Stimulated activated CD8-positive, alpha-beta memory T cell treated with anti-CD3 and anti-CD28 coated beads, Interleukin-7, amount 100 ng/mL, for 1 hour (primary cell): ENCODE measurements around the gene TMIE.

Experiments used
- DNase-seq, 2 donors: peaks; one replicate each; pipeline ENCODE4 v3.0.0-alpha.2; 2020; ENCODE audit warnings: low read depth in 2 of 2

The TMIE gene

DNA sequence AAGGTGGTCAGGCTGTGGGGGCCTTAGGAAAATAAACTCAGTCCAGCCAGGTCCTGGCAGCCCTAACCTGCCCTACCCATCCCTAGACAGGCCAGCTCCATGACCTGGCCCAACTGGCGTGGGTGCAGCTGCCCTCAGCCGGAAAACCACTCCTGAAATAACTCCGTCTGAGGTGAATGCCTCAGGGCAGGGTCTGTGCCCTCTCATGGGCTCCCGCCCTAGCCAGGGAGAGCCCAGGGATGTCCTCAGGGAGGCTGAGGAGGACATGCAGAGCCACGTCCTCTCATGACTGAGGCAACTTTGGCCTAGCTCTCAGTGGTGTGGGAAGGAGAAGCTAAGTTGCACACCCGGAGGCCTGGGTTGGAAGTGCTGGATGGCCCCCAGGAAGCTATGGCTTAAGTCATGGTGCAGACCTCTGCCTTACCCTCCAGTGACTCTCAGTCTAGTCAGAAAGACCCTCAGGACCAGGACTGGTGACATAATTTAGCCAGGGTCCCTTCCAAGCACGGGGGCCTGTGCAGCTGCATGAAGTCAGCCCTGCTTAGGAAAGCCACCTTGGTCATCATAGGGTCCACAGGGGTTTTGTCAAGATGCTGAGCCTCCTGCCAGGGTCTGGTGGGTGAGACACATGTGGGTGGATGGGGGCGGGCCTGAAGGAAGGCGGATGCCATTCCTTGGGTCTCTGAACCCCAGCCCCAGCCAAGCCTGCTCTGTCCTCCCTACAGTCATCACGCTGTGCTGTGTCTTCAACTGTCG lies 7.4 kb downstream of the TMIE start:
- no peak for DNase-seq

DNA sequence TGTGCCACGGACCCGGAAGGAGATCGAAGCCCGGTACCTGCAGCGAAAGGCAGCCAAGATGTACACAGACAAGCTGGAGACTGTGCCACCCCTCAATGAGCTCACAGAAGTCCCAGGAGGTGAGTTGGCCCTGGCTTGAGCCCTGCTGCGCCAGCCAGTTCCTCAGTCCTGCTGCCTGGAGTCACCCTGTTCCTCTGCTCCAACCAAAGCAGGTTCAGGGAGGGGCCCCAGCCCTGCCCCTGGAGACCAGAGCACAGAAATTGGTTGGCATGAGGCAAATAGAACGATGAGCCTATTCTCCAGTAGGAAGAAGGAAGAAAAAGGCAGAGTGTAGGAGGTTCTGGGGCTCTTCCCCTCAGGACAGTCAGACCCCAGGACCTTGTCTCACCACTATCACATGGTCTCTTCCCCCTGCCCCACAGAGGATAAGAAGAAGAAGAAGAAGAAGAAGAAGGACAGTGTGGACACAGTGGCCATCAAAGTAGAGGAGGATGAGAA lies 8.0 kb downstream of the TMIE start:
- DNase-seq = no peak

DNA sequence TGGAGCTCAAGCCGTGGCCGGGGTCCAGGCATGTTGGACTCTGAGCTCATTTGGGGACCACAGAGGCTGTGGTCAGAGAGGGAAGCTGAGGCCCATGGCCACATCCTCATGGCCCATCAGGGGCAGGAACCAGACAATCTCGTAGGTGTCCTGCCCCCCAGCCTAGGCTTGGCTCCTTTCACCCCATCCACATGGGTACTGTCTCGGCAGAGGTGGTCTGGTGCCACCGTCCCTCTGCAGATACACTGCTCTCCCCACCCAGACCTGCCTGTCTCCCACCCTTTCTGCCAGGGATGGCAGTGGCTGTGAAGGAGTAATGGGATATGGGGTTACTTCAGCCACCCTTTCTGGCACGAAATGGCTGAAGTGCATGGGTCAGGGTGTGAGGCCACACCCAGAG lies 8.5 kb downstream of the TMIE start:
- DNase-seq = no peak

DNA sequence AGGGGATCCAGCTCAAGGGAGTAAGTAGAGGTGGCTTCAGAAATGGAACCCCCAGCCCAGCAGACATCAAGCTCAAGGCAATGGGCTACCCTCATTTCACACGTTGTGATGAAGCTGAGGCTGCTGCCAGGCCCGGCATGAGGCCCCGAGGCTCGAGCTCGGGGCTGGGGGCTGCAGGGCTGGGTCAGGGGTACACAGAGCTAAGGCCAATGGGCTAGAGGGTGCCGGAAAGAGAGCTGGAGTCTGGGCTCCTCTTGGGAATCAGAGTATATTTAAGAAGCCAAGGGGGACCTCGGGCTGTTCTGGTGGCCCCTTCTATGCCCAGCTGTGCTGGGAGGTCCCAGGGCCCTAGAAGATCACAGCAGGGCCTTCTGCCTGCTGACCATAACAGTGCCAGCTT lies 9.0 kb downstream of the TMIE start:
- DNase-seq = no peak

DNA sequence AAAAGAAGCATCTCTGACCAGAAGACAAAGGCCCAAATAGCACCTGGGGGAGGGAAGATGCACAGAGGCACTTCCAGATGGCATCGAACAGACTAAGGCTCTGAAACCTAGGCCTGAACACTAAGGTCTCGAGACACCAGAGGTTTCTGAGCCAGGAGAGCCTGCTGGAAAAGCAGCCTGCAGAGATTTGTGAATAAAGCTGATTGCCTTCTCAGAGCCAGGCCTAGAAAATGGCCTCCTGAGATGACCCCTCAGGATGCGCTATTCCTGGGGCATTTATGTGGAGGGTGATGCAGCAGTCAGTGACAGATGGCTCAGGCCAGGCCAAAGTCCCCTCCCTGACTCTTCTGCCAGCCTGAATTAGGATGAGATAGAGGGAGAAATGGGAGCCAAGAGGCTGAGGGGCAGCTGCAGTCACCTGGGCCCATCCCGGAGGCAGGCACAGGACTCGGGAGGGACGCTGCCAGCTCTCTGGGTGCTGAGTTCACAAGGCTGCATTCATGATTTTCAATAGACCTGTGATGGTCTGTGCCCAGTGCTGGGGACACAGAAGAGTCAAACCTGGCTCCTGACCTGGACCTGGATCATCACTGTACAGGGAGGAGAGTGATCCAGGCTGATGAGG lies 9.6 kb downstream of the TMIE start:
- DNase-seq = no peak

DNA sequence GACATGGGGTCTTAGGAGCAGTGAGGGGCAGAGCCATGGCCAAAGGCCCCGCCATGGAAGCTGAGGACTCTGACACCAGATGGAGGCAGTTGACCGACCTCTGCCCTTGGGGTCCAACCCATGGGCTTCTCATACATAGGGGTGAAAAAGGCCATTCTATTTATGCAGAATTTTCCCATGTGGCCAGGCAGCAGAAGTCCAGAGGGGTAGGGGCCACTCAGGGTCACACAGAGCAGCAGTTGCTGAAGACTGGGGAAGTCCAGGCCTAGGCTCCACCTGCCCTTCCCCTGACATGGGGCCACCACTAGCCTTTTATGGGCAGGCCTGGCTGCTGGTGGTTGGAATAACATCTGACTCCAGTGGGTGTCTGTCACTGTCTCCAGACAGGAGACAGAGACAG lies 10.1 kb downstream of the TMIE start:
- no peak for DNase-seq

DNA sequence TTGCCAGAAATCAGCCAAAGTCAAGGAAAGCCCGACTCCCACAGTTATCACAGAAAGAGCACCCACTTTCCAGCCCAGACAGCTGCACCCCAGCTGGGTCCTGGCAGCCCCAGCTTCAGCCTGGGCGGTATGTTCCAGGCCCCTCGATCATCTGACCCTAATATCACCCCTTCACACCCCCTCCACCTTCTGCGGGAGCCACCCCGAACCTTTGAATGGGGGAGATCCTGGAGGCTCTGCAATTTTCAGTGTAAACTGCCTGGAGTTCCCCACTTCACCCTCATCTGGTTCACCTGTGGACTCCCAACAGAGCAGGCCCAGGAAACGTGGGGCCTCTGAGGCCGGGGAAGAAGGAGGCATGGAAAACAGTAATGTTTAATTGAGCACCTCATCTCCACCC lies 10.6 kb downstream of the TMIE start:
- no peak for DNase-seq

DNA sequence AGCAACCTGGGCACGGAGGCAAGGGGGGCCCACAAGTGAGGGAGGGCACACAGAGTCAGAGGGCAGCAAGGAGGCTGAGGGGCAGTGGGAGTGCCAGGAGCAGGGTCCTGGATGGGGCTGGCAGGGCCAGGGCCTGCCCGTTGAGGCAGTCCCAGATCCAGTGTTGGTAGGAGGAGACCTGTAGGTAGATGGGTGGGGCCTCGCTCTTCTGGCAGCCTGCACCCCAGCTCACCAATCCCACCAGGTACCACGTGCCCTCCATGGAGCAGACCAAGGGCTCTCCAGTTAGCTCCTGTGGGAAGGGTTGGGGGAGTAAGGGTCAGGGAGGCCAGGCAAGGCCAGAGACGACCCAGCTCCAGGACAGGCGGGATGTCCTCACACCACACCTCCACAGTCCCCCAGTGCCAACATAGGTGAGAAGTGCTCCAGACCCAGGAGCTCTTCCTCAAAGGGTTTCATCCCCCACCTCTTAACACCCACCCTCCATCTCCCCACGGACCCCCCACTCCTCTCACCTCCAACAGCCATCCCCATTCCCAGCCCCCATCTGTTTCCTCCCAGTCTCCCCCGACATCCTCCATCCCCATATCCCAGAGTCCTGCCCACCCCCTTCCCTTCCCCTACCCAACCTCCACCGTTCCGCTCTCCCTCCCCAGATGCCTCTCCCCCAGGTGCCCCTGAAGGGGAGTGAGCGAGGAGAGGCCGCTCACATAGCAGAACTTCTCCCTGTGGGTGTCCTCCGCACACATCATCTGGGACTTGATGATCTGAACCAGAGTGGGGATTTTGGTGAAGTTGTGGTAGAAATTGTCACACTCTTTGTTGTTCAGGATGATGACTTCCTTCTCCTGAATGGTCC lies 11.2 kb downstream of the TMIE start:
- DNase-seq = no peak

DNA sequence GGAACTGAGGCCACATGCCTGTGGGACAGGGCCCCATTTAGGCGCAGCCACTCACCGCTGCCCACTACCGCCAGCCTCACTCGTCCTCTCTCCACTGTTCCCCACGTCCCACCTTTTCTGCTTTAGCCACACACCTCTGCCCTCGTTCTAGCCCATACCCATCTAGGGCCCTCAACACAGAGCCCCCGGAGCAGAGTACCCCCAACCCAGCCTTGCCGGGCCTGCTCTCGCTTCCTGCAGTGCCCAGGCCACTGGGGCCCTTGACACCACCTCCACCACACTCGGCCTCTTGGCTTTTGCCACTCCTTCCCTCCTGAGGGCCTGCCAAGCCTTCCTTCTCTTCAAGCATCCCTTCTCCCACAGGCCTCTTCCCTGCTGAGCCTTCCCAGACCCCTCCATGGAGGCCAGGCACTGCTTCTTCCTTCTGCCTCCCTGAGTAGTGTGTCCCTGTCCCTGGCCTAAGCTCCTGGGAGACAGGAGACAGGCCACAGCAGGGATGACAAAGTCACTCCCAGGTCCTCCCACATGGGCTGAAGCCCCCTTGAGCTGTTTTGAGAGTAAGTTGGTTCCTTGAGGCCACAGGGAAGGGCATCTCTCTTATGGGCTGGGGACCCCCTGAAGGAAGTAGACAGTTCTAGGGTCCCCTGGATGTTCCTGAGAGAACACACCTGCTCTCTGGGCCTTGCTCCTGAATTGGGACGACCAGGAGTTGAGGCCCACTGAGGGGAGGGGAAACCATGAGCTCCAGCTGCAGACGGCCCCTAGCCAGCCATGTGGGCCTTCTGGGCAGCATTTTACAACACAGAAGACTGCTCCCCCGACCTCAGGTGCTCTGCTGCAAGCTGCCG lies 12.1 kb downstream of the TMIE start:
- DNase-seq = no peak

DNA sequence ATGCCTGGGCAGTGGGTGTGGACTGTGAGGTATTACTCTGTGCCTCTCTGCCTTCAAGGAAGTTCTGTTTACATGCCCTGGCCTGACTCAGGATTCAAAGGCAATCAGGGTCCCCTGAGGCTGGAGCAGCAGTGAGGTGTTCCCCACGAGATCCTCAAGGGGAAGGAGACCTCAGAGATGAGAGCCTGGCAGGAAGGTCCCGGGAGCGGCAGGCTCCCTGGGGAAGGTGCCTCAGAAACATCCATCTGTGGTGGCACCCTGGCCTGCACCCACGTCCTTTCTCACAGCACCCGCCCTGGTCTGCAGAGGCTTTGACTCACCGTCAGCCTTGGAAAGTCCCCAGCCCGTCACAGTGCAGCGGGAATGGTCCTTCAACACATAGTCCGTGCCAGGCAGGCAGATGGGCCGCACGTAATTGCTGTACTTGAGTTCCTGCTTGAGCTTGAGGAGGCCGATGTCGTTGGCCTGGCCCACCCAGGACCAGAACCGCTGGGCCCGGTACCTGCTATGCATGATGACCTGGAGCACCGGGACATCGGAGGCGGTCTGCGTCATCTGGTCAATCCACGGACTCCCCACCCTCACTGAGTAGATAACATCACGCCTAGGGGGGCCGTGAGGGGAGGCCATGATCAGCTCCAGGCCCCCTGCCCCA lies 12.8 kb downstream of the TMIE start:
- no peak for DNase-seq

DNA sequence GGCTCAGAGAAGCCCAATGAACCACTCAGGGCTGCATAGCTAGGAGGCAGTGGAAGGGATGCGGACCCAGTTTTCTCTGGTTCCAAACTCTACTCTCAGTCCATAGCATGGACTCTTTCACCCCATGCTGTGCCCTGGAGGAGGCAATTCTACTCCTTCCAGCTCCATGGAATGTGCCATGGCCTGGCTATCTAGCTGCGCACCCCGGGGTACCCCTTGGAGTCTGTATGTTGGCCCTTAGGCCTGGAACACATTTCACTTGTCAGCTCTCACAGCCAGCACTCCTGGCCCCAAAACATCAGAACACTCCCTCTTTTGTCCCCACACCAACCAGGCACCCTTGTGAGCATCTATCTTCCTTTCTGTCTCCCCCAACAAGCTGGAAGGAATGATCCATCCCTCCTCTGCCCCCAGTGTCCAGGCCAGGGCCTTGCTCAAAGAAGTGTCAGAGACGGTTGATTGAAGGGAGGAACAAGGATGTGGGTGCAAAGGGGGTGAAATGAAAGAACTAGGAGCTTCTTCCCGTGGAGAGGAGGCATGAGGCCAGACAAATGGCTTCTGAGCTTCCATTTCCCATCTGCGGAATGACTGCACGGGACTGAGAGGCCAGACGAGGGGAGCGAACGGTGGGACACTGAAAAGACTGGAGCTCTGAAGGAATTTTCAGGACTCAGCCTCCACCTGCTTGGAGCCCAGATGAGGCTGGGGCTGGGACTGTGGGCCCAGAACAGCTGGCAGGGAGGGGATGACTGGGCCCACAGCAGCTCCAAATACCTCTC lies 13.7 kb downstream of the TMIE start:
- no peak for DNase-seq

DNA sequence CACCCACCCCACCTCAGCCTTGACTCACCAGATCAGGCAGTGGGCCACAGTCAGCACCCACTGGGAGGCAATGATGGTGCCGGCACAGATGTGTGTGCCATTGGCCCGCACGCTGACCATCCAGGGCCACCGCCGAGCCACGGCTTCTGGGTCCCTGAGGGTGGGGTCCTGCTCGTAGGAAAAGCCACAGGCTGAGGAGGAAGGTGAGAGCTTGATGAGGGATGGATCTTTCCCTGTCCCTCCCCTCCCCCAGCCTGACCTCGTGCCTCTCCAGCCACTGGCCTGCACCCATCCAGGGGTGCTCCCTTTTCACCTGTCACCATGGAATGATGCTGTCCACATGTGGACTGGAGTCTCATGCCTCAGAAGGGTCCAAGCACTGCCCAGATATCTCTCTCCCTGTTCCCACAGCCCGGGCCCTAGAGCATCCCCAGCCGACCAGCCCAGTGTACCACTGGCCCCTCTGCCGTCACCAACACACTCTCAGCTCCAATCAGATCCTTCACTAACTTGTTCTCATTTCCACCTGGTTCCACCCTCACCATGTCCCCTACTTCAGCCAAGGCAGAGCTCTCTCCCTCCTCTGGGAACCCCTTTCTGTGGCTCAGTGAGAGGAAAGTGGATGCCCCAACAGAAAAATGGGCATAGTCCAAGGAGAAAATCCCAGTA lies 14.4 kb downstream of the TMIE start:
- DNase-seq = no peak

DNA sequence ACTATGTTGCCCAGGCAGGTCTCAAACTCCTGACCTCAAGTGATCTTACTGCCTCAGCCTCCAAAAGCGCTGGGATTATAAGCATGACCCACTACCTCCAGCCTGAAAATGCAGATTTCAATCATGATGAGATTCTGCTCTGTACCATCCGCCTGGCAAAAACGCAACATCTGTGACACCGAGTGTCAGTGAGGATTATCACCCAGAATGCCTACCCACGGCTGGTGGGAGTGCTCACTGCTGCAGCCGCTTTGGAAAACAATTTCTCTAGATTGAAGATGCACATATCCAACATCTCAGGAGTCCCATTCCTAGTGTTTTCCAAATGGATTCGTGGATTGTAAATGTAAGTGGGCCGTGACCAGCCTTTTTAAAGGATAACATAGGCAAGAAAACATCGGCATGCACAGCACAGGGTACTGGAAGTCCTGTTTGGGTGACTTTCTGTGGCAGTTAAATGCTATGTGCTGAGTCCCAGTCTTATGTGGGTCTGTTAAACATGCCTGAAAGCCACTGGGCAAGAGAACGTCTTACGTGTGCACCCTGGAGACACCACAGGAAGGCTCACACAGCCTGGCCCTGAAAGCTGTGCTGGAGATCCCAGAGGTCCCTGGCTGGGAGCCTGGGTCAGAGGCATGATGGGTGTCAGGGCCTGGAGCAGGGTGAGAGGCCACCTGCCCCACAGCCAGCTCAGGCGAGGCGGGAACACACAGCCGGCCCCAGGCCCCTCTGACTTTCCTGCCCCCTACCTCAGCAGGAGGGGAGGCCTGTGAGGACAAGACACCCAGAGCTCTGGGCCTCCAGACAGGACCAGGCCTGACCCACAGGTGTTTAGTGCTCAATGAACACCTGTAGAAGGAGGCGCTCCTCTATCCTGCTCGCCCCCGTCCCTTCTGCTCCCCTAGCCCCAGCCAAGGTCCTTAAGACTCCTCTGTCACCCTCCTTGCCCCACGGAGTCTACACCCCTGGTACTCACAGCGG lies 15.6 kb downstream of the TMIE start:
- DNase-seq = no peak

DNA sequence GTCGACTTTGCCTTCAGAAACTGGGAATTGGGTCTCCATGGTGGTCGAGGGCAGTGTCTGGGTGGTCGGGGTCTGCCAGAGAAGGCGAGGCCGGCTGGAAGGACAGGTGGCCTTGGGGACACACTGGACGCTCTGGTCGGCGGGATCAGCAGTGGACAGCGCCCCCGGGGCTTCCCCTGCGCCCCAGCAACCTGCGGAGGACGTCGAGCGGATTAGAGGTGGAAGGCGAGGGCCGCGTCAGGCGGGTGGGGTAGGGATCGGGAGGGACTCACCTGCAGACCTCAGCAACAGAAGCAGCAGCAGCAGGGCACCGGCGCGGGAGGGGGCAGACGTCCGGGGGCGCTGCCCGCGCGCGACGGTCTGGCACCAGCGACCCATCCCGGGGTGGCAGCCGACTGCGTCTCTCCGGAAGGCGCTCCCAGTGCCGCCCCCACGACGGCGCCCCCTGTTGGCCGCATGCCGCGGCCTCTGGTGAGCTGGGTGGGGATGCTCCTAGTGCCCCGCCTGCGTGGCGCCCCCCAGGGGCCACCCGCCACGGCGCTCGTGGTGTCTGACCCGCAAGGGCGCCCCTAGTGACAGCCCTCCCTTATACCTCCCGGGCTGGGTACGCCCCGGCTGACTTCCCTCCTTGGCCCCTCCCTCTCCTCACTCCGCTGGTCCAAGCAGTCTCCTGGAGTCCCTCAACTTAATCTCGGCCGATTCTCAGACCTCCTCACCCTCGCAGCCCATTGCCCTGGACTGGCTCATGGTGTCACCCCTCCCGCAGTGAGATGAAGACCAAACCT lies 16.4 kb downstream of the TMIE start, which contains the start of gene PRSS50:
Gene PRSS50 (minus strand): TSS at position 423 of the 785 bp plus-strand sequence. CDS start 45 bp downstream, at position 378.
- no peak for DNase-seq

DNA sequence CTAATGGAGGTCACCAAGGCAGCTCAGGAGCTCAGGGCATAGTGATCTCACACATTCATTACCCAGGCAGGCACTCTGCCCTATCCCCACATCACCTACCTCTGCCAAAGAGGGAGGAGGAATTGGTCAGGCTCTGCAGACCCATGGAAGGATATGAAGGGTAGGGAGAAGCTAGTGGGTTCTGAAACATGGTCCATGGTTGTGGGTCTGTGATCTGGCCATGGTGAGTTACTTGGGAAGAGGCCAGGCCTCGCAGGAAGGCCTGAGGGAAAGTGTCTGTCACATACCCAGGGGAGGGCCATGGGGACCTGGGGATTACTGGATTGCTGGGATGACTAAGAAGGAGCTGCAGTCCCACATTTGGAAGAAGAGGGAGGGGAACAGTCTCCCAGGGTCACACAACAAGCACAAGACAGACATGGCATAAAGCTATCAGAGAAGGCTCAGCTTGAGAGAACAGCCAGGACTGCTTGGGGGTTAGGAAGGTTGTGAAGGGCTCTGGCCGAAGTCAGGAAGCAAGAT lies 17.9 kb downstream of the TMIE start:
- DNase-seq = no peak

DNA sequence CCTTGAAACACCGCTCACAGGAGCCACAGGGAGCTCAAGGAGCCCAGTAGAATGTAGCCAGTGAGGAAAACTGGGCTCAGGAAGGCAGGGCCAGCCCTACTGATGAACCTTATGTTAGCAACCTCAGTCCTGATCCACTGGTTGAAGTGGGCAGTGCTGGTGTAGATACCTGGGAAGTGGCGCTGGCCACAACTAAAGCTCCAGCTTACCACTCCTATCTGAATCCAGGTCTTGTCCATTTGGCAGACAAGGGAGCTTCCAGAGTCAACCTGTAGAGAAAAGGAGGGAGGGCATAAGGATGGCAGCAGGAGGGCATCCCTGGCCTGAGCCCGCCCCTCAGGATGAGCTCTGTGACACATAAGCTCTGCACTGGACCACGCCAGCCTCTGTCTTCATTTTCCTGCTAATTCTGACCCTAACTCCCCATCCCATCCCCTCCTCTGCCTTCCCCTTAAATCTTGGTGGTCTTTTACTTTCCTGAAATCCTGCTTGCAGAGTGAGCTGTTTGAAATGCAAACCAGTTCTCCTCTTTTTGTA lies 18.6 kb downstream of the TMIE start:
- DNase-seq = no peak

DNA sequence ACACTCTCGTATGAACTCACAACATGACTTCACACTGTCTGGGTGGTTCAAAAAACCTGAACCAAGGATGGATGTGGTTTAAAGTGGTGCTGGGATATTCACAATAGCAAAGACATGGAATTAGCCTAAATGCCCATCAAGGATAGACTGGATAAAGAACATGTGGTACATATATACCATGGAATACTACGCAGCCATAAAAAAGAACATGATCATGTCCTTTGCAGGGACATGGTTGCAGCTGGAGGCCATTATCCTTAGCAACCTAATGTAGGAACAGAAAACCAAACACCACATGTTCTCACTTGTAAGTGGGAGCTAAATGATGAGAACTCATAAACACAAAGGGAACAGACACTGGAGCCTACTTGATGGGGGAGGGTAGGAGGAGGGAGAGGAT lies 19.8 kb downstream of the TMIE start:
- no peak for DNase-seq
